ENCODE results near the gene ZNRF3. TPM values are rescaled to one million over a fixed set of nuclear protein-coding genes. Genes with fewer than 3 reads are reported as not detected.

The ZNRF3 gene
- polyA plus RNA-seq, 1 donor (not counting 4 experiments of a cell fraction or from before 2014, with no cell fraction given) = 2.6 TPM

GRCh38 chr22:29069463-29069862, 186.1 kb downstream of the ZNRF3 start:
- DNase-seq (ENCODE audit: low read depth, low spot score) (no peak), FAIRE-seq (no peak)
- TF ChIP-seq EZH2 (IDR thresholded peaks at IDR 0.05; ENCODE audit: low read length) = no peak
- TF ChIP-seq CTCF (optimal IDR thresholded peaks at IDR 0.05 in 1 of 3, IDR thresholded peaks at IDR 0.05 in 1 of 3, conservative IDR thresholded peaks at IDR 0.05 in 1 of 3; ENCODE audit: extremely low read depth in 1 of 3, insufficient read depth in 2 of 3, low read length in 3 of 3) = no peak
- H3K27me3 ChIP-seq (ENCODE audit: control insufficient read depth, extremely low read depth, insufficient read depth, low read length) = no peaks in the 10 kb centered on the region
- no peak overlapping the region for H2AFZ ChIP-seq (ENCODE audit: control insufficient read depth, low read length)
- no peaks in the 10 kb centered on the region for H4K20me1 ChIP-seq (ENCODE audit: control insufficient read depth, extremely low read depth, insufficient read depth, low read length)
- dilution Hi-C loops (cut with MboI; ENCODE audit: extremely low pct_ligation_motif_present, low sequenced_read_pairs) = no loop called here
- H3K9ac ChIP-seq (ENCODE audit: control insufficient read depth, extremely low read depth, insufficient read depth, low read length) = no peak overlapping the region
- H3K79me2 ChIP-seq (ENCODE audit: control insufficient read depth, insufficient read depth, low read length) = no peaks in the 10 kb centered on the region
- H3K36me3 ChIP-seq (ENCODE audit: control insufficient read depth in 2 of 2, extremely low read depth in 1 of 2, insufficient read depth in 2 of 2, low read length in 2 of 2) = no peaks in the 10 kb centered on the region
- peaks cover 23% of the 10 kb centered on the region for H3K4me1 ChIP-seq (ENCODE audit: control insufficient read depth, extremely low read depth, insufficient read depth, low read length)
- no peaks in the 10 kb centered on the region for H3K9me3 ChIP-seq (ENCODE audit: control insufficient read depth, low read depth, low read length)
- H3K4me3 ChIP-seq (ENCODE audit: control insufficient read depth in 2 of 3, extremely low read depth in 1 of 3, insufficient read depth in 2 of 3, low read depth in 1 of 3, low read length in 3 of 3) = no peak overlapping the region
- no peak overlapping the region for H3K4me2 ChIP-seq (ENCODE audit: control insufficient read depth, extremely low read depth, insufficient read depth, low read depth, low read length)
- H3K27ac ChIP-seq (ENCODE audit: control insufficient read depth, insufficient read depth, low read length) = no peak overlapping the region
- H3K9me1 ChIP-seq (ENCODE audit: control insufficient read depth, extremely low read depth, insufficient read depth, low read length) = no peaks in the 10 kb centered on the region

- Histone ChIP-seq H3K9me3 (ENCODE audit: control insufficient read depth, low read depth, low read length) (no peaks in the 10 kb centered on the region), H3K4me1 (ENCODE audit: control insufficient read depth, extremely low read depth, insufficient read depth, low read length) (peaks cover 25% of the 10 kb centered on the region), H3K9ac (ENCODE audit: control insufficient read depth, extremely low read depth, insufficient read depth, low read length) (no peak overlapping the region), H3K4me2 (ENCODE audit: control insufficient read depth, extremely low read depth, insufficient read depth, low read depth, low read length) (no peak overlapping the region), H3K27ac (ENCODE audit: control insufficient read depth, insufficient read depth, low read length) (peak overlapping the region; percentile 59), H2AFZ (ENCODE audit: control insufficient read depth, low read length) (no peak overlapping the region), H3K27me3 (ENCODE audit: control insufficient read depth, extremely low read depth, insufficient read depth, low read length) (no peaks in the 10 kb centered on the region), H3K36me3 (ENCODE audit: control insufficient read depth in 2 of 2, extremely low read depth in 1 of 2, insufficient read depth in 2 of 2, low read length in 2 of 2) (no peaks in the 10 kb centered on the region), H3K4me3 (ENCODE audit: control insufficient read depth in 2 of 3, extremely low read depth in 1 of 3, insufficient read depth in 2 of 3, low read depth in 1 of 3, low read length in 3 of 3) (no peak overlapping the region), H3K9me1 (ENCODE audit: control insufficient read depth, extremely low read depth, insufficient read depth, low read length) (no peaks in the 10 kb centered on the region), H4K20me1 (ENCODE audit: control insufficient read depth, extremely low read depth, insufficient read depth, low read length) (no peaks in the 10 kb centered on the region), H3K79me2 (ENCODE audit: control insufficient read depth, insufficient read depth, low read length) (no peaks in the 10 kb centered on the region)
- no peak for DNase-seq (ENCODE audit: low read depth, low spot score)
- dilution Hi-C loops (cut with MboI; ENCODE audit: extremely low pct_ligation_motif_present, low sequenced_read_pairs) = no loop called here
- TF ChIP-seq EZH2 (IDR thresholded peaks at IDR 0.05; ENCODE audit: low read length) = no peak
- no peak for TF ChIP-seq CTCF (optimal IDR thresholded peaks at IDR 0.05 in 1 of 3, IDR thresholded peaks at IDR 0.05 in 1 of 3, conservative IDR thresholded peaks at IDR 0.05 in 1 of 3; ENCODE audit: extremely low read depth in 1 of 3, insufficient read depth in 2 of 3, low read length in 3 of 3)
- no peak for FAIRE-seq
Observed at GRCh38 chr22:29070490-29070889, 187.1 kb downstream of the ZNRF3 start.
